Mammary epithelial cell (primary cell): Measurements from ENCODE around the gene CEACAM6.
"Not testable (repeated sequence)": the region's sequence is repeated elsewhere in the genome, so short reads cannot be mapped to it uniquely, and the experiment has no call there.

Source experiments
- CTCF ChIP-seq, 2 donors: IDR thresholded peaks in 1 of 2; conservative IDR thresholded peaks in 1 of 2; 2 replicates each; pipeline ENCODE4 v1.5.1; 2011 to 2012; ENCODE audit warnings: inconsistent platforms in 2 of 2, low read length in 2 of 2, mild to moderate bottlenecking in 2 of 2, control low read depth in 1 of 2, low read depth in 1 of 2; ENCODE audit not compliant: insufficient read depth in 1 of 2; ENCODE audit errors: extremely low read depth in 1 of 2
- EZH2 ChIP-seq: IDR thresholded peaks from 2 replicates; pipeline ENCODE4 v1.6.1; 2012; ENCODE audit warnings: low read length, inconsistent platforms, borderline replicate concordance

GRCh38 chr19:41750248-41751134, 4.8 kb upstream of the CEACAM6 start:
- TF ChIP-seq CTCF (conservative IDR thresholded peaks at IDR 0.05 in 1 of 2, IDR thresholded peaks at IDR 0.05 in 1 of 2; ENCODE audit: extremely low read depth in 1 of 2, insufficient read depth in 1 of 2, low read depth in 1 of 2, low read length in 2 of 2); EZH2: not testable (repeated sequence)
